ENCODE data around the gene SPECC1L. TPM values are rescaled to one million over a fixed set of nuclear protein-coding genes. Genes with fewer than 3 reads are reported as not detected.

SPECC1L gene
- total RNA-seq, 1 experiment from 2014 or later: 40.8 TPM

GRCh38 chr22:24457894-24458420 lies 187.3 kb downstream of the SPECC1L start:
- Histone ChIP-seq H3K27me3 (ENCODE audit: insufficient read depth, low read length) (no peaks in the 10 kb centered on the region), H3K4me1 (ENCODE audit: control insufficient read depth in 1 of 2, insufficient read depth in 2 of 2, low read length in 2 of 2) (no peaks in the 10 kb centered on the region; a peak in 1 of 4 replicates), H3K4me2 (ENCODE audit: low read length) (no peak overlapping the region), H3K9ac (ENCODE audit: low read length) (no peak overlapping the region), H3K27ac (ENCODE audit: low read depth, low read length) (no peak overlapping the region), H3K36me3 (ENCODE audit: control insufficient read depth in 1 of 2, insufficient read depth in 2 of 2, low read length in 2 of 2) (no peaks in the 10 kb centered on the region), H3K4me3 (replicated peaks in 1 of 2; ENCODE audit: low read depth in 1 of 2, low read length in 2 of 2) (no peak overlapping the region), H3K9me2 (ENCODE audit: insufficient read depth) (no peaks in the 10 kb centered on the region), H2AFZ (ENCODE audit: low read depth, low read length, poor library complexity, severe bottlenecking) (no peak overlapping the region), H3K79me2 (ENCODE audit: insufficient read depth, low read length) (no peaks in the 10 kb centered on the region), H4K20me1 (ENCODE audit: insufficient read depth) (no peaks in the 10 kb centered on the region), H3K9me3 (ENCODE audit: control insufficient read depth in 1 of 2, insufficient read depth in 1 of 2, low read depth in 1 of 2, low read length in 2 of 2) (no peaks in the 10 kb centered on the region)
- POLR2A ChIA-PET: no interaction called here
- ATAC-seq: no peak
- BruUV-seq (replicated peaks): no TSS peak
- no peak for DNase-seq (ENCODE audit: low read depth, low spot score)
- TF ChIP-seq EGR1 (IDR thresholded peaks at IDR 0.05; ENCODE audit: low read depth) (no peak), ZBTB33 (IDR thresholded peaks at IDR 0.05; ENCODE audit: extremely low read depth, insufficient replicate concordance, low read length) (no peak), POLR2AphosphoS5 (IDR thresholded peaks at IDR 0.05; ENCODE audit: low read depth, low read length) (no peak), ELF1 (IDR thresholded peaks at IDR 0.05; ENCODE audit: borderline replicate concordance, low read depth) (no peak), ATF3 (IDR thresholded peaks at IDR 0.05) (no peak), ZNF274 (IDR thresholded peaks at IDR 0.05; ENCODE audit: low read depth, low read length) (no peak), SIN3A (IDR thresholded peaks at IDR 0.05; ENCODE audit: low read depth) (no peak), ZFX (IDR thresholded peaks at IDR 0.05) (no peak), SRF (IDR thresholded peaks at IDR 0.05; ENCODE audit: low read depth) (no peak)
- intact Hi-C loops (cut with micrococcal nuclease): no loop called here
- CTCF ChIA-PET: no interaction called here
- RAD21 ChIA-PET (ENCODE audit: low non-redundant PET in 1 of 2, low total read pairs in 2 of 2, uncharacterized antibody in 2 of 2, unreplicated experiment in 2 of 2): interaction anchor here in 1 of 2 experiments (0.7 kb wide), 1 partner anchor 64 kb away, joined by 4 read pairs; no protein-coding TSS in a partner anchor
